Mucosa of descending colon (tissue), 3 donors: ENCODE data around the gene PRR15L. TPM values are rescaled to one million over a fixed set of nuclear protein-coding genes. Genes with fewer than 3 reads are reported as not detected.

ENCODE experiments used
- ATAC-seq: fragments of 200-7000 bp; cut with Tn5 transposase; one replicate; pipeline ENCODE4 v1.9.1; 2020; ENCODE audit warnings: mild to moderate bottlenecking, moderate library complexity
- DNase-seq, 3 donors: peaks; one replicate each; pipeline ENCODE4 v3.0.0-alpha.2; 2020
- H3K36me3 ChIP-seq: fragments of 200-600 bp; one replicate; pipeline ENCODE4 v1.8.0; 2021; ENCODE audit warnings: low read depth, mild to moderate bottlenecking
- H3K4me1 ChIP-seq: fragments of 200-600 bp; one replicate; pipeline ENCODE4 v1.8.0; 2021; ENCODE audit warnings: low read depth, mild to moderate bottlenecking
- H3K4me3 ChIP-seq: fragments of 200-600 bp; one replicate; pipeline ENCODE4 v1.8.0; 2021; ENCODE audit warnings: mild to moderate bottlenecking
- H3K9me3 ChIP-seq: fragments of 200-600 bp; one replicate; pipeline ENCODE4 v1.8.0; 2021; ENCODE audit warnings: mild to moderate bottlenecking
- intact Hi-C, 2 donors: fragments of 100-400 bp; cut with DNase I in 1 of 2; cut with micrococcal nuclease in 1 of 2; formaldehyde crosslinking; loops; one replicate each; pipeline versions ENCODE4 v1.11.0 to v1.11.1; 2022; cut with DNase I, micrococcal nuclease
- total RNA-seq, 3 donors: library from RNA; stranded (reverse); fragmentation: NEBNext Ultra II Directional in 2 of 3; extraction: Animal tissue kit (Norgen Biotek cat#: 25700) in 2 of 3; gene quantifications; one replicate each; pipeline versions ENCODE4 v1.2.1 to v1.2.4, GENCODE V29; 2021 to 2023
- TF ChIP-seq, protein P1 (sequence below): fragments of 200-600 bp; IDR thresholded peaks from one replicate; pipeline ENCODE4 v1.8.0; 2022; ENCODE audit warnings: antibody characterized with exemption, mild to moderate bottlenecking
- donor health status: DM: no; HTN: no; CAD: no; lungs with moderate emphysema.
- donor health status: DM: no; HTN: no; CAD: no.
- donor health status: DM: no; HTN: yes; CAD: no.

PRR15L gene
- total RNA-seq, 3 donors from 2014 or later = 101 to 347 (median 243) TPM

DNA sequence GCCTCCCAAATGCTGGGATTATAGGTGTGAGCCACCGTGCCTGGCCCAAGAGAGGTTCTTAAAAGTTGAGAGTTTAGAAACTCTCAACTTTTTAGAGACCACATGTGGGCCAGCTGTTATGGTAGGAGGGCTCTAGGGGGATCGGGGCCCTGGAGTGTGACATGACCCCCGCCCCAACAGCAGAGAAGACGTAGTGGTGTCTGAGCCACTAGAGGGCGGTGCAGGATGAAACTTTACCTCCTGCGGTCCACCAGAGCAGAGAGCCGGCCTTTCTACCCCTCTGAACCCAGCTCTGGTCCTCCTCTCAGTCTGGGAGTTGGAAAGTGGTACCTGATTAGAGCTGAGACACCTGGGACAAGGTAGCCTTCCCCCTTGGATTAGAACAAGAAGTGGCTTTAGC lies 20.6 kb upstream of the PRR15L start:
- peaks cover 6% of the 10 kb centered on the region for H3K36me3 ChIP-seq
- DNase-seq = peak in 1 of 3 donors; percentile 56

DNA sequence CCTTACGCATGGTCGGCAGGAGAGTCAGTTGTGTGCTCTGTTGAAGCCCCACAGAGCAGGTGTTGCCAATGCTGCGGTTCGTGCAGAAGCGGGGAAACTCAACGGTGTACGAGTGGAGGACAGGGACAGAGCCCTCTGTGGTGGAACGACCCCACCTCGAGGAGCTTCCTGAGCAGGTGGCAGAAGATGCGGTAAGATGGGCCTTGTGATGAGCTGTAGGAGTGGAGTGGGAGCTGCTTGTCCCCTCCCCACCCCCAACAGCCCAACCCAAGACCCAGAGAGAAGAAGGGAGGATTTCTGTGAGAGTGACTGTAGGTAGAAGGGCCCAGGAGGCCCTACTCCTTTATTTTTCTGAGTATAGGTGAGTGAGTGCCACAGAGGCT lies 18.1 kb upstream of the PRR15L start:
- TF ChIP-seq, protein P1, sequence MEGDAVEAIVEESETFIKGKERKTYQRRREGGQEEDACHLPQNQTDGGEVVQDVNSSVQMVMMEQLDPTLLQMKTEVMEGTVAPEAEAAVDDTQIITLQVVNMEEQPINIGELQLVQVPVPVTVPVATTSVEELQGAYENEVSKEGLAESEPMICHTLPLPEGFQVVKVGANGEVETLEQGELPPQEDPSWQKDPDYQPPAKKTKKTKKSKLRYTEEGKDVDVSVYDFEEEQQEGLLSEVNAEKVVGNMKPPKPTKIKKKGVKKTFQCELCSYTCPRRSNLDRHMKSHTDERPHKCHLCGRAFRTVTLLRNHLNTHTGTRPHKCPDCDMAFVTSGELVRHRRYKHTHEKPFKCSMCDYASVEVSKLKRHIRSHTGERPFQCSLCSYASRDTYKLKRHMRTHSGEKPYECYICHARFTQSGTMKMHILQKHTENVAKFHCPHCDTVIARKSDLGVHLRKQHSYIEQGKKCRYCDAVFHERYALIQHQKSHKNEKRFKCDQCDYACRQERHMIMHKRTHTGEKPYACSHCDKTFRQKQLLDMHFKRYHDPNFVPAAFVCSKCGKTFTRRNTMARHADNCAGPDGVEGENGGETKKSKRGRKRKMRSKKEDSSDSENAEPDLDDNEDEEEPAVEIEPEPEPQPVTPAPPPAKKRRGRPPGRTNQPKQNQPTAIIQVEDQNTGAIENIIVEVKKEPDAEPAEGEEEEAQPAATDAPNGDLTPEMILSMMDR = no peak
- Histone ChIP-seq H3K4me3 (no peak overlapping the region), H3K4me1 (peaks cover 7% of the 10 kb centered on the region), H3K9me3 (no peaks in the 10 kb centered on the region), H3K36me3 (peaks cover 3% of the 10 kb centered on the region)
- ATAC-seq (no peak), DNase-seq (no peak)
- intact Hi-C loops = no loop called here

More for the DNA sequence above, 20.6 kb upstream of the PRR15L start:
- peak; percentile 70 for ATAC-seq
- H3K4me1 ChIP-seq = no peaks in the 10 kb centered on the region
- intact Hi-C loops = no loop called here
- H3K9me3 ChIP-seq = no peaks in the 10 kb centered on the region
- H3K4me3 ChIP-seq = no peak overlapping the region
- TF ChIP-seq, protein P1 = peak; percentile 38

DNA sequence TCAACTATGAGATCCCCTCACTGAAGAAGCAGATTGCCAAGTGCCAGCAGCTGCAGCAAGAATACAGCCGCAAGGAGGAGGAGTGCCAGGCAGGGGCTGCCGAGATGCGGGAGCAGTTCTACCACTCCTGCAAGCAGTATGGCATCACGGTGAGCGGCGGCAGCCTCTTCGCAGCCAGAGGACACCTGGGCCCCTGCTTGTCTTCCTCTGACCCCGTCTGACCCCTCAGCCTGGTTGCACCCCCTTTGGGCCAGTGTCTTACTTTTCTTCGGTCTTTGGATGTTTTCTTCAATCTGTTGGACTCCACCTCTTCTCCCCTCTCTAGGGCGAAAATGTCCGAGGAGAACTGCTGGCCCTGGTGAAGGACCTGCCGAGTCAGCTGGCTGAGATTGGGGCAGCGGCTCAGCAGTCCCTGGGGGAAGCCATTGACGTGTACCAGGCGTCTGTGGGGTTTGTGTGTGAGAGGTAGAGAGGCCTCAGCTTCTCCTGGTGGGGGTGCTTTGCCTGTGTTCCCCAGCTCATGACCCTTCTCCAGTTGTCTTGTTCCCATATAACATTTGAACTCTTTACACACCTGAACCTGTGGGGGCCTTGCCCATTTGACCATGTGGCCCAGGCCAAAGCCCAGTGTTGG lies 17.6 kb upstream of the PRR15L start:
- intact Hi-C loops = no loop called here
- ATAC-seq (no peak), DNase-seq (no peak)
- Histone ChIP-seq H3K4me1 (peaks cover 10% of the 10 kb centered on the region), H3K4me3 (no peak overlapping the region), H3K9me3 (no peaks in the 10 kb centered on the region), H3K36me3 (peaks cover 3% of the 10 kb centered on the region)
- TF ChIP-seq, protein P1 = no peak

DNA sequence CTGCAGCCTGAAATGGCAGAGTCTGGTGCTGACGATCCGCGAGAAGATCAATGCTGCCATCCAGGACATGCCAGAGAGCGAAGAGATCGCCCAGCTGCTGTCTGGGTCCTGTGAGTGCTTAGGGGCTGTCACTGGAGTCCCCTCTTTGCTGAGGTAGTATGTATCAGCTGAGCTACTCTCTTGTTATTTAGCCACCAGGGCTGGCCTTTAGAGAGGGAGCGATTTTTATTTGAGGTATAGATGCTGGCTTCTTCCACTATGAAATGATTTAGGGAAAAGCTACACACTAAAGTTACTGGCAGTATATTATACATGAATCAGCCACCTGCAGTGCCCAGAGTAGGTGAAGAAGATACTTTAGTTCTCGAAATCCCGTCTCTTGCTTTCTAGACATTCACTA lies 15.9 kb upstream of the PRR15L start:
- Histone ChIP-seq H3K36me3 (peaks cover 3% of the 10 kb centered on the region), H3K4me1 (peaks cover 21% of the 10 kb centered on the region), H3K9me3 (no peaks in the 10 kb centered on the region), H3K4me3 (no peak overlapping the region)
- ATAC-seq (no peak), DNase-seq (no peak)
- intact Hi-C loops = no loop called here
- TF ChIP-seq, protein P1 = no peak

DNA sequence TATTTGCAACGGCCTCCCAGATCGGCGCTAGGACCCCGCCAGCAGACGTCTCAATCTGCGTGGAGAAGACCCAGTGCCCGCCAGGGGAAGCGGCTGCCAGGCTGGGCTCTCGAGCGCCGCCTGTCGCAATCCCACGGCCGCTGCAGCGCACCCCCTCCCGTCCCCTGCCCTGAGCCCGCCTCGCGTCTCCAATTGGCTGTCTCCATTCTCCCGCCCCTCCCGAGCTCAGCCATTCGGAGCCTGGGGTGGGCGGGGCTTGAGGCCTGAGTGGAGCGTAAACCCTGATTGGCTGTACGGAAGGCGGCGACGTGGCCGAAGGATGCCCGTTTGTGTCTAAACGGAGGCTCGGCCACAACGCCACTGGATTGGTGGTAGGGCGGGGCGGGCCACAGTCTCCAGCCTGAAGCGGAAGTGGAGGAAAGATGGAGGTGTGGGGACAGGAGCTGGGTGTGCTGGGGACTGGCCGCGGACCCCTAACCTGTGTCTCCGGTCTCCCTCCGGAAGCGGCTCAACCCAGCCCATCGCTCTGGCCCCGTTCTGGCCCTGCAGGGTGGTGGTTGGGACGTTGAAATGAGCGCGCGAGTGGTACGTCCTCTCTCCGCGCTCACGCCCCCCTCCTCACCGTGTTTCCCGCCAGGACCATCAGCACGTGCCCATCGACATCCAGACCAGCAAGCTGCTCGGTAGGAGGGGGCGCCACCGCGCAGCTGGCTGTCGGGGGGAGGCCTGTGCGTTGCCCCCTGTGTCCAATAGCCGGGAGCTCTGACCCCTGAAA lies 13.2 kb upstream of the PRR15L start, which contains the start of gene CDK5RAP3:
TSS of gene CDK5RAP3 (plus strand) at position 389 of the 775 bp plus-strand sequence. CDS start at position 423, 34 bp downstream.
- TF ChIP-seq, protein P1 = peak; percentile 96
- H3K4me3 ChIP-seq = peak within 1 kb of the TSS; percentile 77
- DNase-seq (peak; percentile 100), ATAC-seq (peak; percentile 89)
- H3K36me3 ChIP-seq = peaks cover 3% of the 10 kb centered on the region
- intact Hi-C loops = no loop called here
- no peaks in the 10 kb centered on the region for H3K9me3 ChIP-seq
- peaks cover 34% of the 10 kb centered on the region for H3K4me1 ChIP-seq
